ENCODE measurements around the gene SYNJ2. TPM values are rescaled to one million over a fixed set of nuclear protein-coding genes. Genes with fewer than 3 reads are reported as not detected.

Gene SYNJ2
- total RNA-seq, 2 donors from 2014 or later = 30.6 to 48.5 TPM

DNA sequence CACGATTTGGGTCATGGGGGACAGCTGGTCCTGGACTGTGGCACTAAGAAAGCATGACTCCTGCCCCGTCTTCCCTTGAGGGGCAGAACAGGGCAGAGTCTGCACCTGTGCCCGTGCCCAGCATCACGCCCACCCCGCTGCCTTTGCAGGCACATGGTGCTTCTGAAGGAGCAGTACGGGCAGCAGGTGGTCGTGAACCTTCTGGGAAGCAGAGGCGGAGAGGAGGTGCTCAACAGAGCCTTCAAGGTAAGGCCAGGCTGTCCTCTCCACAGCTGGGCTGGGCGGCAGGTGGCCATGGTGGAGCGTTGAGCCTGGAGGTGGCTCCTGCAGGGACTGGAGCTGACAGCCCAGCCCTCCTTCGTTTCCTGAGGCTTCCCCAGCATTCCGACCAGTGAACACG lies 77.4 kb downstream of the SYNJ2 start:
- Histone ChIP-seq H3K4me3 (no peak overlapping the region), H3K4me1 (ENCODE audit: control insufficient read depth in 1 of 2, low read depth in 2 of 2) (peaks cover 11 to 46% of the 10 kb centered on the region in 2 donors), H3K27me3 (replicated peaks; ENCODE audit: insufficient read depth) (no peaks in the 10 kb centered on the region), H3K9me3 (no peaks in the 10 kb centered on the region), H3K36me3 (no peaks in the 10 kb centered on the region), H3K27ac (peak overlapping the region; percentile 95 to 96)
- DNase-seq (ENCODE audit: low spot score) = no peak
- no peak for TF ChIP-seq CTCF (IDR thresholded peaks at IDR 0.05)
- no peak for ATAC-seq (ENCODE audit: insufficient number of reproducible peaks, low FRiP score, low read depth)

DNA sequence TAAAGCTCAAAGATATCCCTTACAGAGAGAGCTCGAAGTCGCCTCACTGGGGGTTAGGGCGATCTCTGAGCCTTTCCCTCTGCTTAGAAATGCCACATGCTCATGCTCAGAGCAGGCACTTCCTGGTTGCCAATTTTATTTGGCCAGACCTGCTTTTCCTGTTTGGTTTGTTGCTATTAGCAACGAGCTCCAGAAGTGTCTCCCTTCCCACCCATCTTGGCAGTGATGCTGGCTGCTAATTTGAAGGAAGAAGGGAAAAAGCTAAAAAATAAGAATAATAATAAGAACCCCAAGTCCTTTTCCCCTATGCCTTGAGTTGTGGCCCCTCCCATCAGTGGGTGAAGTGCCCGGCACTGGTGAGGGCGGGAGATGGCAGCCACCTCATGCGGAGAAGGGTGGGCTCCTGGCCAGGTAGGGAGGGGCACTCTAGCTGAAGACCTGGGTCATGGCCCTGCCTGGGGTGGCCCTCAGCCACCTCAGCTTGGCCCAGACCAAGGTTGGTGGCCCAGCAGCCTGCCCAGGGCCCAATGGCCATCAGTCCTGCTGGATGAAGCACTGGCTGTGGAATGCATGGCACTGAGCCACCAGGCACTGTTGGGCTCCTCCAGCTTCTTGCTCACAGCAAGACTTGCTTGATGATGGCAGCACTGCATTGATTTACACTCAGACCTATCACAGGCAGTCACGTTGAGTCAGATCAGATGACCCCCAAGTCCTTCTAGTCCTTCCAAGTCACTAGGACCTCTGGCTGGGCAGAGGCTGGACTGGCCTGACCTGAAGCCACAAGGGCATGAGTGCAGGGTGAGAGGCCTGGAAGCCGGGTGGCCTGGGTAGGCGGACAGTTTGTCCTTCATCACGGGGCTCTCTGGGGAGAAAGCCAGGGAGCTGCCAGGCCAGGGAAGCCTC lies 79.0 kb downstream of the SYNJ2 start:
- no peak for TF ChIP-seq CTCF (IDR thresholded peaks at IDR 0.05)
- peak overlapping the region; percentile 95 to 96 for H3K27ac ChIP-seq
- no peaks in the 10 kb centered on the region for H3K9me3 ChIP-seq
- peak; percentile 90 for DNase-seq (ENCODE audit: low spot score)
- H3K4me1 ChIP-seq (ENCODE audit: control insufficient read depth in 1 of 2, low read depth in 2 of 2) = peaks cover 11 to 46% of the 10 kb centered on the region in 2 donors
- H3K4me3 ChIP-seq = peak overlapping the region; percentile 49
- no peaks in the 10 kb centered on the region for H3K36me3 ChIP-seq
- no peaks in the 10 kb centered on the region for H3K27me3 ChIP-seq (replicated peaks; ENCODE audit: insufficient read depth)
- peak; percentile 92 for ATAC-seq (ENCODE audit: insufficient number of reproducible peaks, low FRiP score, low read depth)

DNA sequence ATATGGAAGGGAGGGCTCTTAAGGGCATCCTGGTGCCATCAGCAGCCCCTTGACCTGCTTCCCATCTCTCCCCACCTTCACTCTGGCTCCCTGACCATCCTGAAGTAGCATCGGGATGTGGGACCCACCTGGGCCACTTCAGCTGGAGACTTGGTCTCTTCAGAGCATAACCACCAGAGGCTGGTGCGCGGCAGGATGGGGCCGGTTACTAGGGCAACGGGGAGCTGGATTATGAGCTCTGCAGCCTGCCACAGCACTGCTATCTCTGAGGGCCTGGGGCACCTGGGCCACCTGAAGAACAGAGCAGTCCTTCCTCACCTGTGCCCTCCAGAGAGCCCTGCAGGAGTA lies 79.7 kb downstream of the SYNJ2 start:
- Histone ChIP-seq H3K9me3 (no peaks in the 10 kb centered on the region), H3K4me1 (ENCODE audit: control insufficient read depth in 1 of 2, low read depth in 2 of 2) (peaks cover 11 to 46% of the 10 kb centered on the region in 2 donors), H3K36me3 (no peaks in the 10 kb centered on the region), H3K27me3 (replicated peaks; ENCODE audit: insufficient read depth) (no peaks in the 10 kb centered on the region), H3K27ac (peak overlapping the region; percentile 95 to 96), H3K4me3 (no peak overlapping the region)
- DNase-seq (ENCODE audit: low spot score) (no peak), ATAC-seq (ENCODE audit: insufficient number of reproducible peaks, low FRiP score, low read depth) (no peak)
- no peak for TF ChIP-seq CTCF (IDR thresholded peaks at IDR 0.05)

DNA sequence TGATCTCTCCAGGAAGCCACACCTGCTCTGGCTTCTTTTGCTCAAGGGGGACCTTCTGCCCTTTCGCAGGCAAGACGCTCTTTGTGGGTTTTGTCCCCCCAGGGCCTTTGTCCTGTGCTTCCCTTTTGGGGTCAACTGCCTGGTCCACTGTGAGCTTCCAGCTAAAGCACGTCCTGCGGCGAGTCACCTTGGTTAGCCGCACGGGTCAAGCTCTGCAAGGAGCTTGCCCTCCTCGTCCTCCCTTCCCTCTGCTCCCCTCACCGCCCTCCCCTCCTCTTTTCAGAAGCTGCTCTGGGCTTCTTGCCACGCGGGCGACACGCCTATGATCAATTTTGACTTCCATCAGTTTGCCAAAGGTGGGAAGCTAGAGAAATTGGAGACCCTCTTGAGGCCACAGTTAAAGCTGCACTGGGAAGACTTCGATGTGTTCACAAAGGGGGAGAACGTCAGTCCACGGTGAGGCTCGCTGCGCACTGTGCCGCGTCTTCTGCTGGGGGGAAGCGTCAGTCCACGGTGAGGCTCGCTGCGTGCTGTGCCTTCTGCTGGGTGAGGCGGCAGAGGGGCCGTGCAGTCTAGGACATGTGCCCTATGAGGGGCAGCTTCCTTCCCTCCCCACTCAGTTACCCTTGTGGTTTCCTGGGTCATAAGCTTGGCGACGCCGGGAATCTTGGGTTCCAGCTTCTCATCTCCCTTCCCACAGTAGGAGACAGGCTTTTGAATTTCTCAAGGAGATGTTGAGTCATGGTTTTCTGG lies 80.2 kb downstream of the SYNJ2 start:
- Histone ChIP-seq H3K9me3 (no peaks in the 10 kb centered on the region), H3K27me3 (replicated peaks; ENCODE audit: insufficient read depth) (no peaks in the 10 kb centered on the region), H3K4me1 (ENCODE audit: control insufficient read depth in 1 of 2, low read depth in 2 of 2) (peaks cover 11 to 45% of the 10 kb centered on the region in 2 donors), H3K36me3 (no peaks in the 10 kb centered on the region), H3K27ac (peak overlapping the region; percentile 95 to 96), H3K4me3 (no peak overlapping the region)
- no peak for TF ChIP-seq CTCF (IDR thresholded peaks at IDR 0.05)
- ATAC-seq (ENCODE audit: insufficient number of reproducible peaks, low FRiP score, low read depth) = no peak
- no peak for DNase-seq (ENCODE audit: low spot score)

GRCh38 chr6:158063736-158064135 lies 82.1 kb downstream of the SYNJ2 start:
- H3K4me1 ChIP-seq (ENCODE audit: control insufficient read depth in 1 of 2, low read depth in 2 of 2) = peaks cover 15 to 36% of the 10 kb centered on the region in 2 donors
- H3K9me3 ChIP-seq = no peaks in the 10 kb centered on the region
- H3K27me3 ChIP-seq (replicated peaks; ENCODE audit: insufficient read depth) = no peaks in the 10 kb centered on the region
- TF ChIP-seq CTCF (IDR thresholded peaks at IDR 0.05) = no peak
- H3K27ac ChIP-seq = no peak overlapping the region
- ATAC-seq (ENCODE audit: insufficient number of reproducible peaks, low FRiP score, low read depth) (no peak), DNase-seq (ENCODE audit: low spot score) (no peak)
- no peak overlapping the region for H3K4me3 ChIP-seq
- no peaks in the 10 kb centered on the region for H3K36me3 ChIP-seq
